A549 (cell line): ENCODE results near the gene IMPDH2. TPM values are rescaled to one million over a fixed set of nuclear protein-coding genes. Genes with fewer than 3 reads are reported as not detected.

Experiments used
- ATAC-seq, 2 experiments: fragments of 200-7000 bp in 1 of 2; fragments of >200 bp in 1 of 2; cut with Nextera tagmentation in 1 of 2; cut with Tn5 transposase in 1 of 2; 3 replicates each; pipeline versions ENCODE4 v1.8.0 to v1.9.1; 2018 to 2020; ENCODE audit warnings: mild to moderate bottlenecking in 1 of 2, moderate library complexity in 1 of 2
- CTCF ChIA-PET: fragments of 300-600 bp; sonication (Branson Sonifier 250); formaldehyde crosslinking; extraction: SDS; loops from one replicate; lab custom pipeline; 2021; ENCODE audit warnings: antibody characterized with exemption, inconsistent platforms; lab: Yijun Ruan, JAX
- POLR2A ChIA-PET: fragments of 350-600 bp; formaldehyde crosslinking; extraction: SDS; loops from one replicate; lab custom pipeline; 2021; ENCODE audit warnings: antibody characterized with exemption, inconsistent platforms; lab: Yijun Ruan, JAX
- DNase-seq, 2 experiments: peaks; one replicate each; pipeline versions ENCODE4 v3.0.0 to v3.0.0-alpha.2; 2011 to 2016; ENCODE audit warnings: low read depth in 1 of 2, low spot score in 1 of 2
- FAIRE-seq: peaks from 2 replicates; lab custom pipeline; 2011; peaks lifted over from hg19 to GRCh38; lab: Jason Lieb, UNC
- H3K27ac ChIP-seq, 2 experiments: fragments of >200 bp; sonication (Bioruptor Twin); formaldehyde crosslinking; 3 replicates each; pipeline ENCODE4 v1.5.1; 2016 to 2017
- H3K4me1 ChIP-seq: fragments of >200 bp; sonication (Bioruptor Twin); formaldehyde crosslinking; 3 replicates; pipeline ENCODE4 v1.6.1; 2016
- H3K4me2 ChIP-seq: fragments of >200 bp; sonication (Bioruptor Twin); formaldehyde crosslinking; 3 replicates; pipeline ENCODE4 v1.6.1; 2016
- H3K4me3 ChIP-seq: fragments of >200 bp; sonication (Bioruptor Twin); formaldehyde crosslinking; 3 replicates; pipeline ENCODE4 v1.5.1; 2016
- H3K9me3 ChIP-seq: fragments of >200 bp; sonication (Bioruptor Twin); formaldehyde crosslinking; 3 replicates; pipeline ENCODE4 v1.6.1; 2016
- BHLHE40 ChIP-seq: IDR thresholded peaks from 2 replicates; pipeline ENCODE4 v1.6.1; 2012; ENCODE audit warnings: low read depth, low read length, inconsistent platforms
- CHD2 ChIP-seq: fragments of 150-350 bp; IDR thresholded peaks from 2 replicates; pipeline ENCODE4 v1.6.1; 2014; ENCODE audit warnings: low read length; ENCODE audit not compliant: partially characterized antibody
- CHD4 ChIP-seq: fragments of 200-600 bp; sonication (generic); IDR thresholded peaks from 2 replicates; pipeline ENCODE4 v1.6.1; 2016; ENCODE audit warnings: antibody characterized with exemption, mild to moderate bottlenecking, borderline replicate concordance
- E2F6 ChIP-seq: IDR thresholded peaks from 2 replicates; pipeline ENCODE4 v1.6.1; 2012; ENCODE audit warnings: low read depth, borderline replicate concordance
- EHF ChIP-seq: fragments of 250-450 bp; sonication (Bioruptor Pico); IDR thresholded peaks from 2 replicates; pipeline ENCODE4 v1.5.0; 2020; ENCODE audit warnings: mild to moderate bottlenecking
- EHMT2 ChIP-seq: fragments of 200-600 bp; sonication (generic); IDR thresholded peaks from 2 replicates; pipeline ENCODE4 v1.6.1; 2016; ENCODE audit warnings: antibody characterized with exemption, low read depth, mild to moderate bottlenecking, moderate library complexity
- EP300 ChIP-seq, 2 experiments: fragments of >200 bp; sonication (Bioruptor Twin); formaldehyde crosslinking; IDR thresholded peaks; 2 replicates in 1 of 2; 3 replicates in 1 of 2; pipeline ENCODE4 v1.6.1; 2016 to 2017
- FOSB ChIP-seq: fragments of 250-450 bp; sonication (Bioruptor Pico); IDR thresholded peaks from 2 replicates; pipeline ENCODE4 v1.5.0; 2020; ENCODE audit warnings: mild to moderate bottlenecking, moderate library complexity
- GATA3 ChIP-seq: IDR thresholded peaks from 2 replicates; pipeline ENCODE4 v1.6.1; 2012; ENCODE audit warnings: borderline replicate concordance
- HOXA7 ChIP-seq: fragments of 250-450 bp; sonication (Bioruptor Pico); IDR thresholded peaks from 2 replicates; pipeline ENCODE4 v1.5.0; 2020; ENCODE audit warnings: mild to moderate bottlenecking, moderate library complexity
- HOXB13 ChIP-seq: fragments of 250-450 bp; sonication (Bioruptor Pico); IDR thresholded peaks from 2 replicates; pipeline ENCODE4 v1.5.0; 2020; ENCODE audit warnings: low read depth, mild to moderate bottlenecking, moderate library complexity
- HOXB5 ChIP-seq: fragments of 250-450 bp; sonication (Bioruptor Pico); IDR thresholded peaks from 2 replicates; pipeline ENCODE4 v1.5.0; 2020; ENCODE audit warnings: mild to moderate bottlenecking, moderate library complexity
- JUNB ChIP-seq: fragments of >200 bp; sonication (Bioruptor Twin); formaldehyde crosslinking; IDR thresholded peaks from 2 replicates; pipeline ENCODE4 v1.6.1; 2016
- KDM5A ChIP-seq: fragments of 200-600 bp; sonication (generic); IDR thresholded peaks from 2 replicates; pipeline ENCODE4 v1.6.1; 2016; ENCODE audit warnings: antibody characterized with exemption, mild to moderate bottlenecking
- MAFK ChIP-seq: fragments of 450-650 bp; IDR thresholded peaks from 2 replicates; pipeline ENCODE4 v1.6.1; 2014; ENCODE audit not compliant: partially characterized antibody
- MAX ChIP-seq: IDR thresholded peaks from 2 replicates; pipeline ENCODE4 v1.6.1; 2012
- NFE2L2 ChIP-seq: fragments of 150-350 bp; conservative IDR thresholded peaks from 2 replicates; pipeline ENCODE4 v1.6.1; 2014; ENCODE audit warnings: low read length
- NPAS2 ChIP-seq: fragments of 250-450 bp; sonication (Bioruptor Pico); IDR thresholded peaks from 2 replicates; pipeline ENCODE4 v1.8.0; 2022; ENCODE audit warnings: mild to moderate bottlenecking, moderate library complexity, borderline replicate concordance
- NR3C1 ChIP-seq: fragments of >200 bp; sonication (Bioruptor Twin); formaldehyde crosslinking; IDR thresholded peaks from 3 replicates; pipeline ENCODE4 v1.6.1; 2017
- PBX3 ChIP-seq: IDR thresholded peaks from 2 replicates; pipeline ENCODE4 v1.6.1; 2012
- PHF8 ChIP-seq: fragments of 200-600 bp; sonication (generic); IDR thresholded peaks from 2 replicates; pipeline ENCODE4 v1.6.1; 2016; ENCODE audit warnings: low read depth, mild to moderate bottlenecking, antibody characterized with exemption, moderate library complexity, borderline replicate concordance
- POLR2A ChIP-seq: IDR thresholded peaks from 2 replicates; pipeline ENCODE4 v1.6.1; 2012; ENCODE audit warnings: mild to moderate bottlenecking, low read length
- POLR2AphosphoS2 ChIP-seq: conservative IDR thresholded peaks from 2 replicates; pipeline ENCODE4 v1.6.1; 2012; ENCODE audit warnings: low read length, improper control_type of control experiment, inconsistent platforms
- RARB ChIP-seq: fragments of 250-450 bp; sonication (Bioruptor Pico); IDR thresholded peaks from 2 replicates; pipeline ENCODE4 v1.8.0; 2021; ENCODE audit warnings: mild to moderate bottlenecking, moderate library complexity
- RCOR1 ChIP-seq: fragments of 150-350 bp; IDR thresholded peaks from 2 replicates; pipeline ENCODE4 v1.6.1; 2014; ENCODE audit warnings: antibody characterized with exemption, low read length, low read depth
- REST ChIP-seq: fragments of 200-600 bp; sonication (generic); IDR thresholded peaks from 2 replicates; pipeline ENCODE4 v1.6.1; 2016; ENCODE audit warnings: antibody characterized with exemption, mild to moderate bottlenecking, moderate library complexity
- RFX5 ChIP-seq: fragments of 450-650 bp; IDR thresholded peaks from 2 replicates; pipeline ENCODE4 v1.7.1; 2014; ENCODE audit warnings: antibody characterized with exemption, mild to moderate bottlenecking, moderate library complexity
- RNF2 ChIP-seq: fragments of 200-600 bp; sonication (generic); IDR thresholded peaks from 2 replicates; pipeline ENCODE4 v1.6.1; 2016; ENCODE audit warnings: low read depth, mild to moderate bottlenecking, antibody characterized with exemption, moderate library complexity, borderline replicate concordance
- SMC3 ChIP-seq: fragments of >200 bp; sonication (Bioruptor Twin); formaldehyde crosslinking; IDR thresholded peaks from 3 replicates; pipeline ENCODE4 v1.6.1; 2018; ENCODE audit warnings: inconsistent platforms
- SREBF2 ChIP-seq: fragments of 450-650 bp; IDR thresholded peaks from 2 replicates; pipeline ENCODE4 v1.6.1; 2014; ENCODE audit warnings: mild to moderate bottlenecking, moderate library complexity
- TP53 ChIP-seq: fragments of 250-450 bp; sonication (Bioruptor Pico); IDR thresholded peaks from 2 replicates; pipeline ENCODE4 v1.5.0; 2021; ENCODE audit warnings: mild to moderate bottlenecking, moderate library complexity
- ZNF302 ChIP-seq: fragments of 250-450 bp; sonication (Bioruptor Pico); IDR thresholded peaks from 2 replicates; pipeline ENCODE4 v1.9.0; 2021; ENCODE audit warnings: inconsistent platforms, mild to moderate bottlenecking, moderate library complexity
- ZSCAN20 ChIP-seq: fragments of 250-450 bp; sonication (Bioruptor Pico); IDR thresholded peaks from 2 replicates; pipeline ENCODE4 v1.8.0; 2022; ENCODE audit warnings: mild to moderate bottlenecking, moderate library complexity
- WGBS: methylation state at CpG from one replicate; pipeline ENCODE4 v1.1.6; 2017; ENCODE audit errors: missing lambda C conversion rate; 5-methylcytosine and 5-hydroxymethylcytosine counted together
- polyA plus RNA-seq, 4 experiments: library from polyadenylated mRNA; depleted of rRNA in 3 of 4; stranded (reverse); fragments of >200 nt; fragmentation: RNase III in 1 of 4; extraction: RNeasy Plus Mini Kit Qiagen cat#74134 plus additional on column Dnase treatment in 1 of 4; gene quantifications; 2 replicates in 3 of 4; 3 replicates in 1 of 4; pipeline ENCODE4 v1.2.3, GENCODE V29; 2011 to 2017

The IMPDH2 gene
- polyA plus RNA-seq, 2 of the 4 experiments (the other 2 are of a cell fraction) = 175 to 212 TPM

GRCh38 chr3:49028298-49028672, 913 bp downstream of the IMPDH2 start:
- 0 out of 6 replicates have a peak, but pooled peaks of 1 of the 2 experiments have one; percentile 1 for ATAC-seq
- no peaks in the 10 kb centered on the region for H3K9me3 ChIP-seq
- CTCF ChIA-PET = interaction anchor here (1.1 to 1.7 kb wide), 4 partner anchors 9 to 66 kb away, joined by 3 to 5 read pairs (median 4); partner anchors contain the start of gene QRICH1
- H3K27ac ChIP-seq = peak overlapping the region; percentile 90 to 91
- peak overlapping the region; percentile 99 for H3K4me2 ChIP-seq
- WGBS = 82% methylated on average over 4 of the region's 4 CpGs
- H3K4me1 ChIP-seq = peaks cover 21% of the 10 kb centered on the region
- TF ChIP-seq MAX (no peak), EHF (CRISPR knock-in tag) (no peak), FOSB (CRISPR knock-in tag) (no peak), MAFK (no peak), NFE2L2 (no peak), RCOR1 (no peak), TP53 (CRISPR knock-in tag) (no peak), GATA3 (no peak), RNF2 (no peak), EP300 (IDR thresholded peaks at IDR 0.05) (no peak), ZSCAN20 (CRISPR knock-in tag) (no peak), POLR2AphosphoS2 (no peak), KDM5A (no peak), PBX3 (no peak), NR3C1 (no peak), HOXB13 (no peak), HOXA7 (CRISPR knock-in tag) (no peak)
- no peak for FAIRE-seq
- peak overlapping the region; percentile 81 for H3K4me3 ChIP-seq
- DNase-seq = no peak
- POLR2A ChIA-PET = interaction anchor here (1.4 to 1.8 kb wide), 3 partner anchors 17 to 66 kb away, joined by 6 to 28 read pairs (median 18); partner anchors contain the start of genes QRICH1 and WDR6

- H3K9me3 ChIP-seq = no peaks in the 10 kb centered on the region
- DNase-seq (no peak), ATAC-seq (no peak), FAIRE-seq (no peak)
- TF ChIP-seq JUNB (no peak), RARB (CRISPR knock-in tag) (no peak), BHLHE40 (no peak), CHD4 (no peak), SMC3 (no peak), POLR2A (0 out of 2 replicates have a peak, but pooled peaks have one; percentile 9), ZNF302 (CRISPR knock-in tag) (no peak), EP300 (IDR thresholded peaks at IDR 0.05) (no peak)
- 96% methylated on average over 5 of the region's 9 CpGs for WGBS
- H3K4me3 ChIP-seq = peak overlapping the region; percentile 81; the same call in 2 of the 3 replicates
- POLR2A ChIA-PET = no interaction called here
- peaks cover 24% of the 10 kb centered on the region for H3K4me1 ChIP-seq
- peak overlapping the region; percentile 99 for H3K4me2 ChIP-seq
- CTCF ChIA-PET = interaction anchor here (1.1 to 1.7 kb wide), 2 partner anchors 14 to 67 kb away, joined by 3 to 5 read pairs; partner anchors contain the start of gene QRICH1
- H3K27ac ChIP-seq = peak overlapping the region in 1 of 2 experiments; percentile 90; a peak in 1 of 6 replicates
These were observed 1.6 kb downstream of the IMPDH2 start for GRCh38 chr3:49027634-49028033.

GRCh38 chr3:49026536-49026935, 2.7 kb downstream of the IMPDH2 start:
- no peaks in the 10 kb centered on the region for H3K9me3 ChIP-seq
- WGBS = 95% methylated on average over 2 of the region's 3 CpGs
- H3K4me3 ChIP-seq = no peak overlapping the region
- no peak overlapping the region for H3K27ac ChIP-seq
- no peak overlapping the region for H3K4me2 ChIP-seq
- H3K4me1 ChIP-seq = peaks cover 24% of the 10 kb centered on the region
- CTCF ChIA-PET = interaction anchor here (0.8 to 30.1 kb wide), 3 partner anchors 19 to 67 kb away, joined by 3 to 385 read pairs (median 3); partner anchors contain the start of genes P4HTM, QRICH1 and WDR6
- POLR2A ChIA-PET = interaction anchor here (0.8 kb wide), 1 partner anchor 67 kb away, joined by 3 read pairs; no protein-coding TSS in a partner anchor
- ATAC-seq (no peak), FAIRE-seq (no peak), DNase-seq (no peak)
- no peak for TF ChIP-seq SREBF2
- no peak for TF ChIP-seq RCOR1
- TF ChIP-seq E2F6 = no peak
- TF ChIP-seq RFX5 = no peak
- no peak for TF ChIP-seq PHF8
- TF ChIP-seq CHD2 = no peak
- TF ChIP-seq EHMT2 = no peak
- no peak for TF ChIP-seq HOXB5 (CRISPR knock-in tag)
- no peak for TF ChIP-seq NFE2L2
- TF ChIP-seq HOXA7 (CRISPR knock-in tag) = no peak
- TF ChIP-seq NPAS2 (CRISPR knock-in tag) = no peak
- no peak for TF ChIP-seq REST
